Stimulated activated CD4-positive, alpha-beta T cell treated with anti-CD3 and anti-CD28 coated beads, TNF-alpha, amount 100 ng/mL, for 1 hour (primary cell): ENCODE data around the gene NDUFV3.
"Not testable (repeated sequence)": the region's sequence is repeated elsewhere in the genome, so short reads cannot be mapped to it uniquely, and the experiment has no call there.

Source experiments
- DNase-seq, 3 donors: peaks; one replicate each; pipeline ENCODE4 v3.0.0-alpha.2; 2020; ENCODE audit warnings: low read depth in 3 of 3, low spot score in 1 of 3

NDUFV3 gene

GRCh38 chr21:42933137-42933970, 40.2 kb downstream of the NDUFV3 start:
- DNase-seq, result not testable (repeated sequence)

DNA sequence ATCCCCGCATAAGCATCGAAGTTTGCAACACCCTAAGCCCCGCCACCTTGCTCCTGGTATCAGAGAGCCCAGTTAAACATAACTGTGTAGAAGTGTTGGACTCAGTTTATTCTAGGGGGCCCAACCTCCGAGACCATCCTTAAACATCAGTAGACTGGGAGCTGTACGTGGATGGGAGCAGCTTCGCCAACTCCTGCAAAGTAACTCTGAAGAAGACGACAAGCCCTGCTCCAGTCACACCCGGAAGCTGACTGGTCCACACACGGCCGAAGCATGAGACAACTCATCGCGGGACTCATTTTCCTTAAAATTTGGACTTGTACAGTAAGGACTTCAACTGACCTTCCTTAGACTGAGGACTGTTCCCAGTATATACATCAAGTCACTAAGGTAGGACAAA, 40.9 kb downstream of the NDUFV3 start:
- not testable (repeated sequence) for DNase-seq

- not testable (repeated sequence) for DNase-seq
Observed at GRCh38 chr21:42936360-42936759, 43.3 kb downstream of the NDUFV3 start.

GRCh38 chr21:42937034-42937940, 44.2 kb downstream of the NDUFV3 start:
- DNase-seq, result not testable (repeated sequence)

DNA sequence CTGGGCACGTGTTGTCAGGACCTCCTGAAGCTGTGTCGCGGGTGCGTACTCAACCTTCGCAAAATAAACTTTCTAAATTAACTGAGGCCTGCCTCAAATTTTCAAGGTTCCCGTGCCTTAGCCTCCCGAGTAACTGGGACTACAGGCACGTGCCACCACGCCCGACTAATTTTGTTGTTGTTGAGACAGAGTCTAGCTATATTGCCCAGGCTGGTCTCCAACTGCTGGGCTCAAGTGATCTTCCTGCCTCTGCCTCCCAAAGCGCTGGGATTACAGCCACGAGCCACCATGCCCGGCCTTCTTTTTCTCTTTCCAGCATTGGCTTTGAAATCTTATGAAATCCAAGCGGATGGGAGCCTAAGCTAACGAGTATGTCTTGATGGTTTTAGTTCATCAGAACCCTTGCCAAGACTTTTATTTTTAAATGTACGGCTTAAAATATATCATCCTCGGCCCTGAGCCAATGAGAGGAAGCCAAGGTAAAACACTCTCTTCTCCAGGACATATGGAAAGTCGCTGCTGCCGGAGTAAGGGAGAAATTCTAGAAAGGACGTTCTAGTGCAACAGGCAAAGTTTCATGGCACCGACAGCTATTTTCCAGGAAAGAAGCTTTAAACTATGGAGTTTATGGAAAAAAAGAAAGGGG, 45.0 kb downstream of the NDUFV3 start:
- DNase-seq, result no peak

DNA sequence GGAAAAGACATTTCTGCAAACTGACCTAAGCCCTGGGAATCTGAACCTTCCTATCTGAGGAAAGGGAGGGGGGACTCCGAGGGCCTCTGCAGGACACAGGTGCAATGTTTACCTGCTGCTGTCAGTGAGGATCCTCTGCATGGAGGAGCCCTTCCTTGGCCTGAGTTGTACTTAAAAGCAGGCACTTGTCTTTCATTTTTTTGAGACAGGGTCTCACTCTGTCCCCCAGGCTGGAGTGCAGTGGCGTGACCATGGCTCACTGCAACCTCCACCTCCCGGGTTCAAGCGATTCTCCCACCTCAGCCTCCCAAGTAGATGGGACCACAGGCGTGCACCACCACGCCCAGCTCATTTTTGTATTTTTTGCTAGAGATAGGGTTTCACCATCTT, 45.5 kb downstream of the NDUFV3 start:
- not testable (repeated sequence) for DNase-seq

DNA sequence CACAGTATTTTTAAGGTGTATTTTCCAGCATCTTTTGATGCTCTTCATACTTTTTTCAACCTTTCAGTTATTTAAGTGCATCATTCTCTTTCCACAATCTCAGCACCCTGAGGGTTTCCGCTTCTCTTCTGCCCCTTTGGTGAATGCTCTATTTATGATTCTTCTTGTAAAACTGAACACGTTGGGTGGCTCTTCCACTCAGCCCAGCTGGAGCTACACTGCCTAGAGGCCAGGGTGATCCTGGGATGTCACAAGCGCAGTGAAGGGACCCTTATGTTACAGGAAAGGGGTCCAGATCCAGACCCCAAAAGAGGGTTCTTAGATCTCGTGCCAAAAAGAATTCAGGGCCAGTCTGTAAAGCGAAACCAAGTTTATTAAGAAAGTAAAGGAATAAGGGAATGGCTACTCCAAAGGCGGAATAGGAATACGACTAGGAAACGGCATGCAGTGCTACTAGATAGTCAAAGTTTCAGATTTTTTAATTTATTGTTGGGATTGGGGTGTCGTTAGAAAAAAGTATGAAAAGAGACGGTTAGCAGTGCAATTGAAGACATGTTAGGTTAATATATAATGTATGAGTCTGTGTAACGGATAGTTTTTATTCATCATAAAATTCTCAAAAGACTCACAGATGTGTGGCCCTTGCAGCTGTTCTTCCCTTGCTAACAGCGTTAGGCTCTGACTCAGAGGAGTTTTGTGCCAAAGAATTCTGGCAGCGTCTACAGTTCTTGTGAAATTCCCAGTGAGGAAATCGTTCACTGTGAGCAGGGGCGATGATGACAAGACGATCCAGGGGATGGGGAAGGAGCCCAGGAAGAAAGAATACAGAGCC, 46.7 kb downstream of the NDUFV3 start:
- DNase-seq, result no peak

- DNase-seq, result no peak
Observed at GRCh38 chr21:42941696-42942085, 48.6 kb downstream of the NDUFV3 start.

GRCh38 chr21:42942244-42942643, 49.1 kb downstream of the NDUFV3 start:
- no peak for DNase-seq

- not testable (repeated sequence) for DNase-seq
Observed at GRCh38 chr21:42949094-42949755, 56.1 kb downstream of the NDUFV3 start.

DNA sequence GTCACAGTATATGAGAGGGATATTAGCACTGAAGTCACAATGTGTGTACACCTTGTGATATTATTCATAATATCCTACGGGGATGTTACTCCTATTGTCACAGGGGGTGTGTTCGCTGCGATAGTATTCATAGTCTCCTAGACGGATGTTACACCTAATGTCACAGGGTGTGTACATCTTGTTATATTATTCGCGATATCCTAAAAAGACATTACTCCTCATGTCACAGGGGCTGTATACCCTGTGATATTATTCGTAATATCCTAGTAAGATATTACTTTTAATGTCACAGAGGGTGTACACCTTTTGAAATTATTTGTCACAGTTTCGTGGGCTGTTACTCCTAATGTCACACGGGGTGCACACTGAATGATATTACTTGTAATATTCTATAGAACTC, 58.1 kb downstream of the NDUFV3 start:
- DNase-seq, result not testable (repeated sequence)

- DNase-seq, result no peak
Observed at GRCh38 chr21:42956824-42957630, 63.9 kb downstream of the NDUFV3 start.

GRCh38 chr21:42958122-42958521, 65.0 kb downstream of the NDUFV3 start:
- DNase-seq, result not testable (repeated sequence)

DNA sequence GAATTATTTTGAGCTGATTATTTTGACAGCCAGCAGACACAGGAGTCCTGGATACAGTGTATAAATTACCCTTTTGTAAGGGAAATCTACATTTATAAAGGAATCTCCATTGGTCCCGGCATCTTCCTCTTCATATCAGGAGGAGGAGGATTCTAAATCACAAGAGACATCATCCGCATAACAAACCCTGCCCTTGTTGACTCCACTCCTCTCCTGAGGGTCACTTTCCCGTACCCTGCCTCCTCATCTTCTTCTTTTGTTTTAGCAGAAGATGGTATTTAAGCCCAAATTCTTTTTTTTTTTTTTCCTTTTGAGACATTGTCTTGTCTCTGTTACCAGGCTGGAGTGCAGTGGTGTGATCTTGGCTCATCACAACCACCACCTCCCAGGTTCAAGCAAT, 66.6 kb downstream of the NDUFV3 start:
- no peak for DNase-seq

DNA sequence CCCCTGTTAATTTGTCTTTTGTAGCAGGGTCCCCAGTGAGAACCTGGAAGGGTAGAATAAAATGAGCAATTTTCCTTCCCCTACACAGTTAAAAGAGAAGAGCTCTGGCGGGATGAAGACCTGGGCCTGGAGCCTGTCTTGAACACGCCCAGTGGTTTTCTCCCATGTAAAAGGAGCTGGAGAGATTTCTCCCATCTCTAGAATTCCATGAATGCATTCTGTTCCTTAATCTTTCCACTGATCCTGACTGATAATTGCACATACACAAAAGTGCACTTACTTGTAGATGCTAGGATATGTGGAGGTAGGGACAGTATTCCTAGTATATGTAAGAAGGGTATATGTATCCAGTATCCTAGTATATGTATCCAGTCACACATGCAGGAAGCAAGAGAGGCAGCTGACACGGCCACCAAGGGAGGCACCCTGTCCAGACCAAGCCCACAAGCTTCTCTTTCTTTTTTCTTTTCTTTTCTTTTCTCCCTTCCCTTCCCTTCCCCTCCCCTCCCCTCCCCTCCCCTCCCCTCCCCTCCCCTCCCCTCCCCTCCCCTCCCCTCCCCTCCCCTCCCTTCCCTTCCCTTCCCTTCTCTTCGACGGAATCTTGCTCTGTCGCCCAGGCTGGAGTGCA, 69.4 kb downstream of the NDUFV3 start:
- no peak for DNase-seq
